A673 (cell line): ENCODE data around the gene METRNL. TPM values are rescaled to one million over a fixed set of nuclear protein-coding genes. Genes with fewer than 3 reads are reported as not detected.

Experiments used
- BruUV-seq: library from RNA; stranded (reverse); fragments of 400-500 nt; replicated peaks from 2 replicates; lab custom pipeline; 2021; lab: Mats Ljungman, UMichigan
- CTCF ChIA-PET: fragments of 300-600 bp; sonication (Branson Sonifier 250); formaldehyde crosslinking; loops from one replicate; lab custom pipeline; 2022; ENCODE audit warnings: antibody characterized with exemption; lab: Charles Lee
- POLR2A ChIA-PET: fragments of 300-600 bp; sonication (Branson Sonifier 250); formaldehyde crosslinking; loops from one replicate; lab custom pipeline; 2022; ENCODE audit warnings: antibody characterized with exemption; ENCODE audit not compliant: low non-redundant PET; lab: Charles Lee
- DNase-seq: peaks from one replicate; pipeline ENCODE4 v3.0.0-alpha.2; 2015; ENCODE audit warnings: low spot score
- H3K27ac ChIP-seq: fragments of 200-600 bp; sonication (generic); 2 replicates; pipeline ENCODE4 v1.5.1; 2016; ENCODE audit warnings: mixed run types, low read depth, mild to moderate bottlenecking, mixed read lengths, antibody characterized with exemption, low read length; ENCODE audit not compliant: poor library complexity, severe bottlenecking
- H3K27me3 ChIP-seq: fragments of 200-600 bp; sonication (generic); replicated peaks from 2 replicates; pipeline ENCODE4 v1.6.1; 2017; ENCODE audit warnings: mixed run types, low read depth, mild to moderate bottlenecking, mixed read lengths, antibody characterized with exemption, low read length; ENCODE audit not compliant: insufficient read depth, poor library complexity
- H3K36me3 ChIP-seq: fragments of 200-600 bp; sonication (generic); 2 replicates; pipeline ENCODE4 v1.6.1; 2016; ENCODE audit warnings: mixed run types, mild to moderate bottlenecking, mixed read lengths, antibody characterized with exemption, low read length; ENCODE audit not compliant: insufficient read depth, poor library complexity, severe bottlenecking
- H3K4me1 ChIP-seq: fragments of 200-600 bp; sonication (generic); 2 replicates; pipeline ENCODE4 v1.6.1; 2017; ENCODE audit warnings: mixed run types, mild to moderate bottlenecking, mixed read lengths, antibody characterized with exemption, low read length; ENCODE audit not compliant: insufficient read depth, poor library complexity, severe bottlenecking
- H3K4me3 ChIP-seq: fragments of 200-600 bp; sonication (generic); 2 replicates; pipeline ENCODE4 v1.5.1; 2016; ENCODE audit warnings: low read depth, mixed run types, mild to moderate bottlenecking, mixed read lengths, low read length; ENCODE audit not compliant: poor library complexity, severe bottlenecking
- H3K9me3 ChIP-seq: fragments of 200-600 bp; sonication (generic); 2 replicates; pipeline ENCODE4 v1.6.1; 2016; ENCODE audit warnings: mixed run types, low read depth, mild to moderate bottlenecking, mixed read lengths, antibody characterized with exemption, low read length; ENCODE audit not compliant: poor library complexity, severe bottlenecking
- CTCF ChIP-seq: fragments of 300-800, 200-600 bp; sonication (generic); conservative IDR thresholded peaks from 2 replicates; pipeline ENCODE4 v1.5.1; 2017; ENCODE audit warnings: low read depth, mild to moderate bottlenecking, antibody characterized with exemption, low read length, moderate library complexity, mixed read lengths
- EZH2 ChIP-seq: fragments of 200-600 bp; sonication (generic); IDR thresholded peaks from 2 replicates; pipeline ENCODE4 v1.6.1; 2017; ENCODE audit warnings: borderline replicate concordance, low read depth, mild to moderate bottlenecking, mixed read lengths, antibody characterized with exemption, low read length; ENCODE audit not compliant: poor library complexity, severe bottlenecking
- intact Hi-C: fragments of 100-400 bp; cut with micrococcal nuclease; formaldehyde crosslinking; loops from one replicate; pipeline ENCODE4 v1.10.0; 2022; ENCODE audit not compliant: unreplicated experiment
- total RNA-seq: library from RNA; stranded (reverse); gene quantifications from 2 replicates; pipeline ENCODE4 v1.2.3, GENCODE V29; 2021

Gene METRNL
- total RNA-seq, 1 experiment from 2014 or later: 16.5 TPM

GRCh38 chr17:83092931-83093330 lies 13.5 kb downstream of the METRNL start:
- H3K4me3 ChIP-seq: no peak overlapping the region
- BruUV-seq: no TSS peak
- ChIA-PET POLR2A (no interaction called here), CTCF (no interaction called here)
- no peaks in the 10 kb centered on the region for H3K9me3 ChIP-seq
- H3K27me3 ChIP-seq: no peaks in the 10 kb centered on the region
- no peak for DNase-seq
- TF ChIP-seq EZH2 (no peak), CTCF (no peak)
- H3K36me3 ChIP-seq: no peaks in the 10 kb centered on the region
- no peaks in the 10 kb centered on the region for H3K4me1 ChIP-seq
- intact Hi-C loops: no loop called here
- H3K27ac ChIP-seq: no peak overlapping the region

GRCh38 chr17:83093506-83093905 lies 14.1 kb downstream of the METRNL start:
- H3K4me3 ChIP-seq: no peak overlapping the region
- intact Hi-C loops: no loop called here
- H3K9me3 ChIP-seq: no peaks in the 10 kb centered on the region
- CTCF ChIA-PET: no interaction called here
- TF ChIP-seq EZH2: no peak
- TF ChIP-seq CTCF: no peak
- H3K27ac ChIP-seq: no peak overlapping the region
- no TSS peak for BruUV-seq
- DNase-seq: no peak
- no peaks in the 10 kb centered on the region for H3K27me3 ChIP-seq
- H3K36me3 ChIP-seq: no peaks in the 10 kb centered on the region
- H3K4me1 ChIP-seq: no peaks in the 10 kb centered on the region
- POLR2A ChIA-PET: no interaction called here

- H3K4me3 ChIP-seq: no peak overlapping the region
- no peaks in the 10 kb centered on the region for H3K36me3 ChIP-seq
- H3K4me1 ChIP-seq: no peaks in the 10 kb centered on the region
- H3K9me3 ChIP-seq: no peaks in the 10 kb centered on the region
- intact Hi-C loops: no loop called here
- H3K27me3 ChIP-seq: no peaks in the 10 kb centered on the region
- no TSS peak for BruUV-seq
- POLR2A ChIA-PET: no interaction called here
- H3K27ac ChIP-seq: no peak overlapping the region
- TF ChIP-seq EZH2 (no peak), CTCF (no peak)
- no peak for DNase-seq
- CTCF ChIA-PET: no interaction called here
Observed at GRCh38 chr17:83094291-83094690, 14.9 kb downstream of the METRNL start.
